GM20431 (cell line): Measurements from ENCODE around the gene BMP2K.

Experiments
- in situ Hi-C: fragments of 300-500 bp; cut with MseI, MboI; formaldehyde crosslinking; loops from one replicate; pipeline ENCODE4 v1.15.0; 2020; ENCODE audit warnings: low sequenced_read_pairs; ENCODE audit not compliant: unreplicated experiment

BMP2K gene

GRCh38 chr4:78910612-78911011, 134.5 kb downstream of the BMP2K start:
- in situ Hi-C loops, result no loop called here

- in situ Hi-C loops, result no loop called here
Measured at GRCh38 chr4:78922207-78922606, 146.1 kb downstream of the BMP2K start.

GRCh38 chr4:78923464-78924312, 147.5 kb downstream of the BMP2K start:
- in situ Hi-C loops, result no loop called here

- in situ Hi-C loops, result no loop called here
Measured at GRCh38 chr4:78926826-78927225, 150.7 kb downstream of the BMP2K start.

GRCh38 chr4:78928835-78929234, 152.7 kb downstream of the BMP2K start:
- in situ Hi-C loops, result no loop called here

- in situ Hi-C loops, result no loop called here
Measured at GRCh38 chr4:78930016-78930629, 154.0 kb downstream of the BMP2K start.

- in situ Hi-C loops, result no loop called here
Measured at GRCh38 chr4:78936989-78937388, 160.8 kb downstream of the BMP2K start.

- in situ Hi-C loops, result no loop called here
Measured at GRCh38 chr4:78937837-78938236, 161.7 kb downstream of the BMP2K start.

GRCh38 chr4:78938474-78938867, 162.3 kb downstream of the BMP2K start:
- in situ Hi-C loops, result no loop called here

GRCh38 chr4:78938868-78939666, 162.9 kb downstream of the BMP2K start, which contains the start of gene PAQR3:
PAQR3 (minus strand) TSS chr4:78939438; CDS start chr4:78939224, 214 bp downstream.
- in situ Hi-C loops, result no loop called here

GRCh38 chr4:78939667-78940008, 163.5 kb downstream of the BMP2K start:
- in situ Hi-C loops, result no loop called here

GRCh38 chr4:78940752-78941151, 164.6 kb downstream of the BMP2K start:
- in situ Hi-C loops, result no loop called here

GRCh38 chr4:78944381-78944780, 168.2 kb downstream of the BMP2K start:
- in situ Hi-C loops, result no loop called here

GRCh38 chr4:78945651-78946179, 169.6 kb downstream of the BMP2K start:
- in situ Hi-C loops, result no loop called here

- in situ Hi-C loops, result loop anchor here (25.0 kb wide), 1 partner anchor 1263 kb away; no protein-coding TSS in a partner anchor
Measured at GRCh38 chr4:78949735-78950134, 173.6 kb downstream of the BMP2K start.

- in situ Hi-C loops, result loop anchor here (25.0 kb wide), 1 partner anchor 1260 kb away; no protein-coding TSS in a partner anchor
Measured at GRCh38 chr4:78951862-78952472, 175.8 kb downstream of the BMP2K start.

GRCh38 chr4:78953231-78953630, 177.1 kb downstream of the BMP2K start:
- in situ Hi-C loops, result loop anchor here (25.0 kb wide), 1 partner anchor 1259 kb away; no protein-coding TSS in a partner anchor

GRCh38 chr4:78953769-78954666, 177.9 kb downstream of the BMP2K start:
- in situ Hi-C loops, result loop anchor here (25.0 kb wide), 1 partner anchor 1258 kb away; no protein-coding TSS in a partner anchor

GRCh38 chr4:78956975-78957374, 180.8 kb downstream of the BMP2K start:
- in situ Hi-C loops, result loop anchor here (25.0 kb wide), 1 partner anchor 1255 kb away; no protein-coding TSS in a partner anchor
